Stomach smooth muscle (tissue), 2 donors: Measurements from ENCODE around the gene DAND5.
"Not testable (repeated sequence)": the region's sequence is repeated elsewhere in the genome, so short reads cannot be mapped to it uniquely, and the experiment has no call there.

Experiments used
- H3K27ac ChIP-seq: one replicate; pipeline ENCODE4 v1.7.0; 2013; ENCODE audit warnings: mild to moderate bottlenecking, low read length, inconsistent platforms
- H3K27me3 ChIP-seq, 2 donors: one replicate each; pipeline ENCODE4 v1.7.0; 2013; ENCODE audit warnings: low read length in 2 of 2; ENCODE audit not compliant: insufficient read depth in 2 of 2, control insufficient read depth in 1 of 2
- H3K36me3 ChIP-seq, 2 donors: one replicate each; pipeline ENCODE4 v1.7.0; 2013; ENCODE audit warnings: low read length in 2 of 2; ENCODE audit not compliant: control insufficient read depth in 2 of 2, insufficient read depth in 2 of 2
- H3K4me1 ChIP-seq: one replicate; pipeline ENCODE4 v1.7.0; 2013; ENCODE audit warnings: low read length; ENCODE audit not compliant: control insufficient read depth, insufficient read depth
- H3K4me3 ChIP-seq, 2 donors: one replicate each; pipeline ENCODE4 v1.7.0; 2013; ENCODE audit warnings: low read length in 2 of 2
- H3K9ac ChIP-seq, 2 donors: one replicate each; pipeline ENCODE4 v1.7.0; 2013; ENCODE audit warnings: low read length in 2 of 2, mild to moderate bottlenecking in 1 of 2
- H3K9me3 ChIP-seq, 2 donors: one replicate each; pipeline ENCODE4 v1.7.0; 2013; ENCODE audit warnings: low read length in 2 of 2; ENCODE audit not compliant: control insufficient read depth in 2 of 2
- donor health status: healthy.
- donor health status: Pancreatic carcinoma.

DAND5 gene

GRCh38 chr19:12974301-12975220 is 5.2 kb downstream of the DAND5 start:
- Histone ChIP-seq H3K4me1 (peaks cover 9% of the 10 kb centered on the region), H3K36me3 (no peaks in the 10 kb centered on the region), H3K27ac (no peak overlapping the region), H3K27me3 (no peaks in the 10 kb centered on the region), H3K9me3 (no peaks in the 10 kb centered on the region), H3K9ac (no peak overlapping the region), H3K4me3 (no peak overlapping the region)

DNA sequence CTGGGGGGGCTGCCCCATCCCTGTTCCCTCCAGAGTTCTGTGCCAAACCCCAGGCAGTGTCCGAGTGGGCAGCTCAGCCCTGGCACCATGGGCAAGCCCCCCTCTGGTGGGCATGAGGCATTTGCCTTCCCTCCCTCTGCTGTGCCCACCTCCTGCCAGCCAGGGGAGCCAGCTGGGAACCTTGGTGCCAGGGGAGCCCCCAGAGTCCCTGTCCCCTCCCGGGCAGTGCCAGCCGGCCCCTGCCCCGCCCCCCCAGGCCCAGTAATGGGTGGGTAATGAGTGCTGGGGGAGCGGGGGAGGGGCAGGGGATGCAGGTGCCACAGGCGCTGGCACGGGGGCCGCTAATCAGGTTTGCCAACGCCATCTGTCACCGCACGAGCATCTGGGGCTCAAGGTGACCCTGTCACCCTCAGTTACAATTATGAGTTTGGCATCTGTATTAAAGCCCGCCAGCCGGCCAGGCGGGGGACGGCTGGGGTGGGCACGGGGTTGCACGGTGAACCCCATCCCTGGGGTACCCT is 5.9 kb downstream of the DAND5 start:
- H3K4me1 ChIP-seq, result peaks cover 3% of the 10 kb centered on the region
- no peak overlapping the region for H3K9ac ChIP-seq
- H3K27me3 ChIP-seq, result no peaks in the 10 kb centered on the region
- H3K9me3 ChIP-seq, result no peaks in the 10 kb centered on the region
- no peak overlapping the region for H3K27ac ChIP-seq
- no peaks in the 10 kb centered on the region for H3K36me3 ChIP-seq
- no peak overlapping the region for H3K4me3 ChIP-seq

- H3K27ac ChIP-seq, H3K36me3 ChIP-seq, H3K9me3 ChIP-seq, H3K27me3 ChIP-seq, H3K4me1 ChIP-seq, H3K9ac ChIP-seq, H3K4me3 ChIP-seq: not testable (repeated sequence)
These were observed 6.7 kb downstream of the DAND5 start for GRCh38 chr19:12976109-12976508.

- Histone ChIP-seq H3K4me1 (peaks cover 14% of the 10 kb centered on the region), H3K9me3 (no peaks in the 10 kb centered on the region), H3K27ac (no peak overlapping the region), H3K36me3 (no peaks in the 10 kb centered on the region), H3K27me3 (no peaks in the 10 kb centered on the region), H3K9ac (no peak overlapping the region), H3K4me3 (no peak overlapping the region)
These were observed 10.6 kb downstream of the DAND5 start for GRCh38 chr19:12979974-12980373.

DNA sequence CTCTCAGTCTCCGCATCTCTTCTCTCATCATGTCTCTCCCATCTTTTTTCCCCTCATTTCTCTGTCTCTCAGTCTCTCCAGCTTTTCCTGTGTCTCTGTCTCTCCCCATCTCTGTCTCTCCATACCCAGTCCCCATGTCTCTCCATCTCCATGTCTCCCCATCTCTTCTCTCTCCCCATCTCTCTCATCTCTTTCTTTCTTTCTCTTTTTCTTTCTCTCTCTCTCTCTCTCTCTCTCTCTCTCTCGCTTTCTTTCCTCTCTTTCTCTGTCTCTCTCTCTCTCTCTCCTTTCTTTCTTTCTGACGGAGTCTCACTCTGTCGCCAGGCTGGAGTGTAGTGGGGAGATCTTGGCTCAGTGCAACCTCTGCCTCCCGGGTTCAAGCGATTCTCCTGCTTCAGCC is 13.3 kb downstream of the DAND5 start:
- no peak overlapping the region for H3K9ac ChIP-seq
- no peak overlapping the region for H3K4me3 ChIP-seq
- H3K9me3 ChIP-seq, result no peaks in the 10 kb centered on the region
- no peaks in the 10 kb centered on the region for H3K36me3 ChIP-seq
- H3K27ac ChIP-seq, result no peak overlapping the region
- peaks cover 22% of the 10 kb centered on the region for H3K4me1 ChIP-seq
- no peaks in the 10 kb centered on the region for H3K27me3 ChIP-seq

DNA sequence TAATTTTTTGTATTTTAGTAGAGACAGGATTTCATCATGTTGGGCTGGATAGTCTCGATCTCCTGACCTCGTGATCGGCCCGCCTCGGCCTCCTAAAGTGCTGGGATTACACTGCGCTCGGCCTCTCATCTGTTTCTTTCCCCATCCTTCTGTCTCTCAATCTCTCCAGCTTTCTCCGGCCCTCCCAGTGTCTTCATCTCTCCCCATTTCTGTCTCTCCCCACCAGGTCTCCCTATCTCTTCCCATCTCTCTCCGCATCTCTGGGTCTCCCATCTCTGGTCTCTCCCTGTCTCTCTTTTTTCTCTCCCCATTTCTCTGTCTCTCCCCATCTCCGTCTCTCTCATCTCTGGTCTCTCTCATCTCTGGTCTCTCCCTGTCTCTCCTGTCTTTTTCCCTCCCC is 13.7 kb downstream of the DAND5 start:
- H3K9ac ChIP-seq, result no peak overlapping the region
- H3K27me3 ChIP-seq, result no peaks in the 10 kb centered on the region
- no peaks in the 10 kb centered on the region for H3K36me3 ChIP-seq
- peaks cover 21% of the 10 kb centered on the region for H3K4me1 ChIP-seq
- peak overlapping the region; percentile 57 to 61 for H3K4me3 ChIP-seq
- H3K9me3 ChIP-seq, result no peaks in the 10 kb centered on the region
- no peak overlapping the region for H3K27ac ChIP-seq

- H3K4me1 ChIP-seq, result peaks cover 19% of the 10 kb centered on the region
- no peaks in the 10 kb centered on the region for H3K36me3 ChIP-seq
- H3K9me3 ChIP-seq, result no peaks in the 10 kb centered on the region
- H3K27me3 ChIP-seq, result no peaks in the 10 kb centered on the region
- no peak overlapping the region for H3K27ac ChIP-seq
- peak overlapping the region; percentile 57 to 61 for H3K4me3 ChIP-seq
- no peak overlapping the region for H3K9ac ChIP-seq
These were observed 14.3 kb downstream of the DAND5 start for GRCh38 chr19:12983542-12984142.

DNA sequence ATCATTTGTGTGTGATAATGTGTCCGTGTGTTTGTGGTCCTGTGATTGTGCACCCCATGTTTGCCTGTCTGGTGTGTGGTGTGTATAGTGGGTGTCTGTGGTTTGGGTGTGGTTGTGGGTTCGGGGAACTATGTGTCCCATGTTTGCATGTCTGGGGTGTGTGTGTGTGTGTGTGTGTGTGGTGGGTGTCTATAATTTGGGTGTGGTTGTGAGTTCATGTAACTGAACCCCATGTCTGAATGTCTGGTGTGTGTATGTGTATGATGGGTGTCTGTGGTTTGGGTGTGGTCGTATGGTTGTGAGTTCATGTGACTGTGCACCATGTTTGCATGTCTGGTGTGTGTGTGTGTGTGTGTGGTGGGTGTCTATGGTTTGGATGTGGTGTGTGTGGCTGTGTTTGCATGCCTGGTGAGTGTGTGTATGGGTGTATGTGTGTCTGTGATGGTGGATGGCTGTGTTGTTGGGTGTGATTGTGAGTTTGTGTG is 14.8 kb downstream of the DAND5 start:
- no peak overlapping the region for H3K4me3 ChIP-seq
- H3K27ac ChIP-seq, result no peak overlapping the region
- peaks cover 19% of the 10 kb centered on the region for H3K4me1 ChIP-seq
- H3K27me3 ChIP-seq, result no peaks in the 10 kb centered on the region
- no peaks in the 10 kb centered on the region for H3K9me3 ChIP-seq
- H3K36me3 ChIP-seq, result no peaks in the 10 kb centered on the region
- no peak overlapping the region for H3K9ac ChIP-seq

DNA sequence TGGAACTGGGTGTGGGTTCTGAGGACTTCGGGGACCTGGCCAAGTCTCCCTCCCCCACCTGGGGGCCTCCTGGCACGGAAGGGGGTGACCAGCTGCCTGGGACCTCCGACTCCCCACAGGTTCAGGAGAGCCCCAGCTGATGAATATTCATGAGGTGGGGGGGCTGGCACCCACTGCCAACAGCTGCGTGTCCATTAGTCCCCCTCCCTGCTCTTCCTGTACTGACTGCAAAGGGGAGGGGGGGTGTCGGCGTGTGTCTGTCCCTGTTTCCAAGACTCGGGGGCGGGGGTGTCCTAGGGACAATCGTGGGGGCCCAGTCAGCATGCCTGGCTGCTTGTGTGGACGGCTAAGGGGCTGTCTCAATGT is 15.3 kb downstream of the DAND5 start:
- Histone ChIP-seq H3K9me3 (no peaks in the 10 kb centered on the region), H3K27me3 (no peaks in the 10 kb centered on the region), H3K4me1 (peaks cover 19% of the 10 kb centered on the region), H3K9ac (no peak overlapping the region), H3K27ac (no peak overlapping the region), H3K4me3 (no peak overlapping the region), H3K36me3 (no peaks in the 10 kb centered on the region)

- Histone ChIP-seq H3K4me3 (peak overlapping the region in 1 of 2 donors; percentile 22), H3K27ac (no peak overlapping the region), H3K27me3 (no peaks in the 10 kb centered on the region), H3K9me3 (no peaks in the 10 kb centered on the region), H3K4me1 (peaks cover 19% of the 10 kb centered on the region), H3K9ac (no peak overlapping the region), H3K36me3 (no peaks in the 10 kb centered on the region)
These were observed 15.8 kb downstream of the DAND5 start for GRCh38 chr19:12985049-12985776.
